Effector memory CD8-positive, alpha-beta T cell (primary cell): ENCODE data around the gene CDKN2B.
"Not testable (repeated sequence)": the region's sequence is repeated elsewhere in the genome, so short reads cannot be mapped to it uniquely, and the experiment has no call there.

Experiments used
- ATAC-seq: fragments of 150-1000 bp; cut with Tn5 transposase; replicated peaks from 2 replicates; pipeline ENCODE4 v1.10.0; 2021; ENCODE audit warnings: mild to moderate bottlenecking, moderate library complexity
- DNase-seq, 3 experiments: peaks; one replicate each; pipeline ENCODE4 v3.0.0; 2021
- H3K27ac Mint-ChIP-seq, 2 donors: one replicate each; pipeline ENCODE4 v1.8.0; 2022; ENCODE audit warnings: mild to moderate bottlenecking in 2 of 2, mixed read lengths in 2 of 2, moderate library complexity in 2 of 2
- H3K27me3 Mint-ChIP-seq, 2 donors: one replicate each; pipeline ENCODE4 v1.8.0; 2022; ENCODE audit warnings: mixed read lengths in 2 of 2
- H3K36me3 Mint-ChIP-seq: one replicate; pipeline ENCODE4 v1.8.0; 2022; ENCODE audit warnings: mild to moderate bottlenecking, moderate library complexity, mixed read lengths; ENCODE audit not compliant: insufficient read depth
- H3K4me1 Mint-ChIP-seq, 2 donors: one replicate each; pipeline ENCODE4 v1.8.0; 2022; ENCODE audit warnings: low read depth in 2 of 2, mixed read lengths in 2 of 2
- H3K4me3 Mint-ChIP-seq, 2 donors: one replicate each; pipeline ENCODE4 v1.8.0; 2022; ENCODE audit warnings: mild to moderate bottlenecking in 2 of 2, mixed read lengths in 2 of 2, moderate library complexity in 2 of 2
- H3K9me3 Mint-ChIP-seq, 2 donors: one replicate each; pipeline ENCODE4 v1.8.0; 2022; ENCODE audit warnings: mixed read lengths in 2 of 2
- total RNA-seq, 9 experiments: gene quantifications; one replicate each; lab custom pipeline; 2026; lab: John Stamatoyannopoulos, UW

Gene CDKN2B, protein sequence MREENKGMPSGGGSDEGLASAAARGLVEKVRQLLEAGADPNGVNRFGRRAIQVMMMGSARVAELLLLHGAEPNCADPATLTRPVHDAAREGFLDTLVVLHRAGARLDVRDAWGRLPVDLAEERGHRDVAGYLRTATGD
- 0.13 to 6.8 (median 0.96) reads per million in 9 experiments for total RNA-seq

DNA sequence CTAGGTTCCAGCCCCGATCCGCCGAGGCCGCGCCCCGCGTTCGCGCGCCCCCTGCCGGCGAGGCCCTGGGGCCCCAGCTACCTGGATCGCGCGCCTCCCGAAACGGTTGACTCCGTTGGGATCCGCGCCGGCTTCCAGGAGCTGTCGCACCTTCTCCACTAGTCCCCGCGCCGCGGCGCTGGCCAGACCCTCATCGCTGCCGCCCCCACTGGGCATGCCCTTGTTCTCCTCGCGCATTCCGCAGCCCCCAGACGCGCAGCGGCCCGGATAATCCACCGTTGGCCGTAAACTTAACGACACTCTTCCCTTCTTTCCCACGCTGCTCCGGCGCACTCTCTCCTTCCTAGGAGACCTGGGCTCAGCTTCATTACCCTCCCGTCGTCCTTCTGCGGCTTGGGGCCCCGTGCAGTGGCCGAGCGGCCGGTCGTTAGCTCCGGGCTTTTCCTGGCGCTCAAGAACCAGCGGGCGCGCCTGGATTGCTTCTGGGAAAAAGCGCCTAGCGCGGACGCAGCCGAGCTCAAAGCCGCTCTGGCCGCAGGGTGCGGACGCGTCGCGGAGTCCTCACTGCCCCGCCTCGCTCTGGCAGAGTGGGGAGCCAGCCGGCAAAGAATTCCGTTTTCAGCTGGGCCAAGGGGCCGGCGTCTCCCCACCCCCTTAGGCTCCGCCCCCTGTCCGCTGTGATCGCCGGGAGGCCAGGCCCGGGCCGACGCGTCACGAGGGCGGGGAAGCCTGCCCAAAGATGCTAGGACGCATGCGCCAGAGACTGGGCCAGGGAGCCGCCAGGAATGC, at the start of gene CDKN2B:
CDKN2B (minus strand) TSS at position 589 of the 789 bp plus-strand sequence; CDS start at position 237, 352 bp downstream.
- Mint-ChIP-seq H3K4me1 (peaks cover 18 to 20% of the 10 kb centered on the region in 2 donors), H3K27me3 (peaks cover 28 to 36% of the 10 kb centered on the region in 2 donors), H3K9me3 (no peaks in the 10 kb centered on the region), H3K4me3 (peak within 1 kb of the TSS; percentile 94 to 96), H3K27ac (peak within 1 kb of the TSS; percentile 84 to 86), H3K36me3 (peaks cover 11% of the 10 kb centered on the region)
- ATAC-seq, result peak; percentile 83
- peak; percentile 59 to 70 (median 67) for DNase-seq

DNA sequence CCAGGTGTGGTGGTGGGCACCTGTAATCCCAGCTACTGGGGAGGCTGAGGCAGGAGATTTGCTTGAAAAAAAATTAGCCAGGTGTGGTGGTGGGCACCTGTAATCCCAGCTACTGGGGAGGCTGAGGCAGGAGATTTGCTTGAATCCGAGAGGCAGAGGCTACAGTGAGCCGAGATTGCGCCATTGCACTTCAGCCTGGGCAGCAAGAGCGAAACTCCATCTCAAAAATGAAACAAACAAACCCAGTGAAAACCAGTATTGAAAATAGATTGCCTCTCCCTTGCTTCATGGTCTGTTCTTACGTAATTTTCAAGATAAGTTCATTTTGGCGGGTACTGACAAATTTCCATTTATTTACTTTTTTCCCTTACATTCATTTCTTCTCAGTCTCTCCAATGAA, 48.9 kb upstream of the CDKN2B start:
- not testable (repeated sequence) for H3K9me3 Mint-ChIP-seq, H3K27me3 Mint-ChIP-seq, H3K36me3 Mint-ChIP-seq, H3K27ac Mint-ChIP-seq, DNase-seq, H3K4me3 Mint-ChIP-seq, H3K4me1 Mint-ChIP-seq, ATAC-seq

DNA sequence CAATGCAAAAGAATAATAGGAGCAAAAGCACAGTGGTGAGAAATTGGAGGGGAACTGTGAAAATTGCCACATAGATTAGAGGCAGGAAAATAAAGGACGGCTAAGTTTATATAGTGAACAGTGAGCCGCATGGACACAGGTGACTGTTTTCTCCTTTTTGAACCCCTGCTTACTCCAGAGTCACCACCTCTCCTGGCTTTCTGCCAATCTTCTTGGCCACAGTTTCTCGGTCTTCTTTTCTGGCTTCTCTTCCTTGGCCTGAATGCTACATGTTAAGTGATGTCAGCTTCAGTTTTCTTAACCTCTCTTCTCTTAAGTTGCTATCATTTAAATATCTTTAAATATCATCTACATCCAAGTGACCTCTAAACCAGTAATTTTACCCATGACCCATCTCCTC, 47.3 kb upstream of the CDKN2B start:
- Mint-ChIP-seq H3K4me1 (peaks cover 0 to 8% of the 10 kb centered on the region in 2 donors), H3K36me3 (no peaks in the 10 kb centered on the region), H3K27ac (no peak overlapping the region), H3K27me3 (no peaks in the 10 kb centered on the region), H3K9me3 (no peaks in the 10 kb centered on the region), H3K4me3 (no peak overlapping the region)
- no peak for ATAC-seq
- DNase-seq, result no peak

DNA sequence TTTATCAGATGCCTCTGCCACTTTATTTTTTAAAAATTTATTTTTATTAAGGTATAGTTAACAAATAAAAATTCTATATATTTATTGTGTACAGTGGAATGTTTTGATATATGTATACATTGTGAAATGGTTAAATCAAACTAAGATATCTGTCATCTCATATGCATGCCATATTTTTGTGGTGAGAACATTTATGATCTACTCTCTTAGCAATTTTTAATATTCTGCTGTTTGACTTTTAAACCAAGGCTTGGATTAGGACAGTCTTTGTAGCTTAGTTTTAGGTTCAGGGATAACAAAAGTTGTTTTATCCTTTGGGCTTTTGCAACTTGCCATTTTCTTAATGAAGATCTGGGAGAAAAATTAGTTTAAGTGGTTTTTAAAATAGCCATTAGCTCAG, 46.0 kb upstream of the CDKN2B start:
- H3K36me3 Mint-ChIP-seq, result no peaks in the 10 kb centered on the region
- no peaks in the 10 kb centered on the region for H3K27me3 Mint-ChIP-seq
- ATAC-seq (no peak), DNase-seq (no peak)
- H3K9me3 Mint-ChIP-seq, result no peaks in the 10 kb centered on the region
- no peak overlapping the region for H3K27ac Mint-ChIP-seq
- H3K4me3 Mint-ChIP-seq, result no peak overlapping the region
- peaks cover 5 to 14% of the 10 kb centered on the region in 2 donors for H3K4me1 Mint-ChIP-seq

DNA sequence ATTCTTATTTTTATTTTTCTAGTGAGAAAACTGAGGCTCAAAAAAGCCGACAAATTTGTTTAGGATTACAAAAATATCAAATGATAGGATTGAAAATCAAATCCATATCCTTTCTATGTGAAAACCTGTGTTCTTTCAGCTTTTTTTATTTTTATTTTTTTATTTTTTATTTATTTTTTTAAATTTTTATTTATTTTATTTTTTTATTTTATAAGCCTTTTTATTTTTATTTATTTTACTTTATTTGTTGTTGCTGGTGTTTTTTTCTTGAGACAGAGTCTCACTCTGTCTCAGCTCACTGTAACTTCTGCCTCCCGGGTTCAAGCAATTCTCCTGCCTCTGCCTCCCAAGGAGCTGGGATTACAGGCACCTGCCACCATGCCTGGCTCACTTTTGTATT, 45.4 kb upstream of the CDKN2B start:
- DNase-seq (no peak), ATAC-seq (no peak)
- Mint-ChIP-seq H3K36me3 (no peaks in the 10 kb centered on the region), H3K27ac (no peak overlapping the region), H3K4me3 (no peak overlapping the region), H3K9me3 (no peaks in the 10 kb centered on the region), H3K27me3 (no peaks in the 10 kb centered on the region), H3K4me1 (peaks cover 5 to 14% of the 10 kb centered on the region in 2 donors)

DNA sequence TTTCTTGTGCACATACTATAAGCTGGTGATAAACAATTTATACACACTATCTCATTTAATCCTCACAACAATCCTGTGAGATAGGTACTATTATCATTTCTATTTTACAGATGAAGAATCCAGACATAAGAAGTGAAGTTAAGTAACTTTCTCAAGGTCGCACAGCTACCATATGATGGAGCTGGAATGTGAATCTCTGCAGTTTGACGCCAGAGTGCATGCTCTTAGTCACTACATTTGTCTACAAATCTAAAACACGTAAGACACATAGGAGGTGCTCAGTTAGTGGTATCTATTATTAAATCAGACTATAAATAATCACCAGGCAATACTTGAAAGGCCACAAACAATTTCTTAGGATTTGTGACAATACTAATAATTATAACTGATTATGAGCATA, 45.0 kb upstream of the CDKN2B start:
- ATAC-seq (no peak), DNase-seq (no peak)
- Mint-ChIP-seq H3K36me3 (no peaks in the 10 kb centered on the region), H3K9me3 (no peaks in the 10 kb centered on the region), H3K27me3 (no peaks in the 10 kb centered on the region), H3K4me3 (no peak overlapping the region), H3K27ac (no peak overlapping the region), H3K4me1 (peaks cover 5 to 14% of the 10 kb centered on the region in 2 donors)

DNA sequence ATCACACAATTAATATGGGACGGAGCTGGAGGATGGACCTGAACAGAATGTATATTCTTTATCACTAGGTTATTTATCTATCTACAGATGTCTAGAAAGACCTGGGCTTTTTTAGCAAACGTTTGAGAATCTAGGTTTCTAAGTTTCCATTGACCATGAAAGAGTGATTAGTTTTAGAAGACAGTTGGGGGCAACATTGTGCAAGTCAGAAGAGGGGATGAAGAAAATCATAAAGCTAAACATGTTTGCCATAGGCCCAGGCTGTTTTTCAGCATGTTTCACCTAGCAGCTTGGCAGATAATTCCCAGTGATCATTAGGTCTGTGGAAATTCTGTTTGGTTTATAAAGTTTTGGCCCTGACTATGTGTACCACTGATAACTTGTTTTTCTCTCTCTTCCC, 44.1 kb upstream of the CDKN2B start:
- H3K4me3 Mint-ChIP-seq, result no peak overlapping the region

DNA sequence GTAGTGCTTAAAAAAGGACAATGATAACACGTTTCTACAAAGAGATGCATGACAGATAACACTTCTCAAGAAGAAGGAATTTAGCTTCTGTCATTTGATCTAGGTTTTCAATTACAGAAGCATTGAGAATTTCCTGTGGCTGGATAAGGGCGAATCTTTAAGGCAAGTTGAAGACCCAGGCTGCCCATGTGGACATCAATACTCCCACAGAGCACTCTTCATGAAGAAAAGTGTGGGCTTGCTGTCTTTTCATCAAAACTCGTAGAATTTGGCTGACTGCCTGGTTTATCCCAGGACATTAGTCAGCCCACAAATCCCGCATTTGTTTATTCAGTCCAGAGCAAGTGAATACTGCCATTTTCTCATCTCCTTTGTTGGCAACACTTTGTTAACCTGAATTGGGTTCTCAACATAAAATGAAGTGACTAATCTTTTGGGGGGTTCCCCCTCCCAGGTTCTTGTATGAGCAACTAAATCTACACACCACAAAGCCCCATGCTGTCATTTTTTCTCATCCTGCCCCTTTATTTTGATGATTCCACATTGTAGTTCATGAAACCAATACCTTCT, 43.4 kb upstream of the CDKN2B start:
- DNase-seq (no peak), ATAC-seq (peak; percentile 47)
- H3K27me3 Mint-ChIP-seq, result no peaks in the 10 kb centered on the region
- no peaks in the 10 kb centered on the region for H3K36me3 Mint-ChIP-seq
- peak overlapping the region in 1 of 2 donors; percentile 1 for H3K27ac Mint-ChIP-seq
- no peak overlapping the region for H3K4me3 Mint-ChIP-seq
- peaks cover 5 to 14% of the 10 kb centered on the region in 2 donors for H3K4me1 Mint-ChIP-seq
- H3K9me3 Mint-ChIP-seq, result no peaks in the 10 kb centered on the region

More for the DNA sequence above, 44.1 kb upstream of the CDKN2B start:
- no peaks in the 10 kb centered on the region for H3K36me3 Mint-ChIP-seq
- H3K9me3 Mint-ChIP-seq, result no peaks in the 10 kb centered on the region
- ATAC-seq, result no peak
- no peak overlapping the region for H3K27ac Mint-ChIP-seq
- no peak for DNase-seq
- H3K4me1 Mint-ChIP-seq, result peaks cover 5 to 14% of the 10 kb centered on the region in 2 donors
- no peaks in the 10 kb centered on the region for H3K27me3 Mint-ChIP-seq

DNA sequence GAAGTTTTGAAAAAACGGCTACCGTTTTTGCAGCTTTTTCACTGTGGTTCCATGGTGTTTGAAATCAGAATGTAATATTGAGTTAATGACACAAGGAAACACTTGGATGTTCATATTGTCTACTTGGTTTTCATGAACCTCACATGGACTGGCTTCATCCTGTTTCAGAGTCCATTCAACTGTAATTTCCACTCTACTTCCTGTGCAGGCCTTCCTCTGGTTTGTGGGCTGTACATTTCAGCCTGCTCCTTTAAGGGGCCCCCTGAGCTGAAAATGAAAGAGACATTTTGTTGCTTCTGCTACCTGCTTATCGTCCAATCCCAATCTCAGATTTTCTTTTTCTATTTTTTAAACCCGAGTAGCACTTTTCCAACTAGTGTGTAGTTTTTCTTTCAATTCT, 41.8 kb upstream of the CDKN2B start:
- no peaks in the 10 kb centered on the region for H3K9me3 Mint-ChIP-seq
- no peak for DNase-seq
- peaks cover 6 to 14% of the 10 kb centered on the region in 2 donors for H3K4me1 Mint-ChIP-seq
- H3K36me3 Mint-ChIP-seq, result no peaks in the 10 kb centered on the region
- H3K27me3 Mint-ChIP-seq, result no peaks in the 10 kb centered on the region
- peak overlapping the region; percentile 33 to 49 for H3K4me3 Mint-ChIP-seq
- peak; percentile 72 for ATAC-seq
- H3K27ac Mint-ChIP-seq, result peak overlapping the region in 1 of 2 donors; percentile 77

DNA sequence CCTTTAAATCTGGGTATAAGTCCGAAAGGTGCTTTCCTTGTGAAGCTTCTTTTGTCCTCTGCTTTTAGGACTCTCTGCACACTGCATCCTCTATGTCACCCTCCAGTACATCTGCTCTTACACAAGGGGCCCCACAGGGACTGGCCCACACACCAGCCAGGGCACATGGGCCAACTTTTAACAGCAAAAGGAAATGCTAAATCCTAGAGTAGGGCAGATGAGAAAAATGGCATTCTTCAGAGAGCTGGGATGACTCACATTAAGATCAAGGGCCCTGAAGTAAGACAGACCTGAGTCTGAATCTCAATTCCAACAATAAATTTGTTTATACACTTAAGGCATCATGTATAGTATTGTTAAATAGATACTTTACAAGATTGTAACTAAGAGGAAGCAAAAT, 40.3 kb upstream of the CDKN2B start:
- Mint-ChIP-seq H3K27ac (no peak overlapping the region), H3K27me3 (peaks cover 0 to 6% of the 10 kb centered on the region in 2 donors), H3K9me3 (no peaks in the 10 kb centered on the region), H3K4me1 (peaks cover 6 to 14% of the 10 kb centered on the region in 2 donors), H3K36me3 (no peaks in the 10 kb centered on the region), H3K4me3 (no peak overlapping the region)
- DNase-seq (no peak), ATAC-seq (no peak)

DNA sequence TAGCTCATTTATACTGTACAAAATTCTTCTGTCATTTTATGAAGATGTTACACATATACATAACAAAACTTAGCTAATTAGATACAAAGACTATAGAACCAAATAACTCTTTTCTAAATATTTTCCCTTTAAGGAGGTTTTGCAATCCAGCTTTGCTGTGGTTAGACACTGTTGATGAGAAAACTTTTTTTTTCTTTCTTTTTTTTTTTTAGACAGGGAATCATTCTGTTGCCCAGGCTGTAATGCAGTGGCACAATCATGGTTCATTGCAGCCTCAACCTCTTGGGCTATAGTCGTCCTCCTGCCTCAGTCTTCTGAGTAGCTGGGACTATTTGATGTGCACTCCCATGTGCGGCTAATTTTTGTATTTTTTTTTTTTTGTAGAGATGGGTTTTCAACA, 38.5 kb upstream of the CDKN2B start:
- no peaks in the 10 kb centered on the region for H3K9me3 Mint-ChIP-seq
- DNase-seq (no peak), ATAC-seq (no peak)
- no peak overlapping the region for H3K4me3 Mint-ChIP-seq
- peaks cover 6 to 8% of the 10 kb centered on the region in 2 donors for H3K4me1 Mint-ChIP-seq
- peaks cover 0 to 9% of the 10 kb centered on the region in 2 donors for H3K27me3 Mint-ChIP-seq
- H3K36me3 Mint-ChIP-seq, result no peaks in the 10 kb centered on the region
- no peak overlapping the region for H3K27ac Mint-ChIP-seq

DNA sequence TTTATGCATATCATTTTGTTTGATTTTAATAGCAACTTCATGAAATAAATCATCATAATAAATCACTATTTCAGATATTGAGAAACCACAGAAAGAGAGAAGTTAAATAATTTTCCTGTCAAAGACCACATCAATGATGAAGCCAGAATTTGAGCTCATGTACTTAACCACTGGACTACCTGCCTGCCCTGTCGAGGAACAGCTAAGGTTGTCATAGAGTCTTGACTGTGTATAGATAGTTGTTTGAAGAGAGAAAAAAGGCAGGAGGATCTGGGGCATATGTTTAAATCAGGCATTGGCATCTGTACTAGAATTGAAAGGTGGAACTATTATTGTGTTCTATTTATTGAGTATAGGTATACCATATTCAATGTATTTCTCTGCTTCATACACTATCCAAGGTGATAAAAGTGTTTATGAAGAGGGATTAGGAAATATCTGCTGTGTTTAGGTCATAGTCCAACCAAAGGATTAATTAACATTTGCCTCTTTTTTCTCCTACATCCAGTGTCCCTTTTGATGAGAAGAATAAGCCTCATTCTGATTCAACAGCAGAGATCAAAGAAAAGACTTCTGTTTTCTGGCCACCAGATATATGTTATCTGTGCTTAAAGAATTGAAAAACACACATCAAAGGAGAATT, 37.3 kb upstream of the CDKN2B start:
- Mint-ChIP-seq H3K36me3 (no peaks in the 10 kb centered on the region), H3K27me3 (peaks cover 0 to 9% of the 10 kb centered on the region in 2 donors), H3K27ac (no peak overlapping the region), H3K9me3 (no peaks in the 10 kb centered on the region), H3K4me1 (peaks cover 6% of the 10 kb centered on the region in 2 donors), H3K4me3 (no peak overlapping the region)
- DNase-seq, result no peak
- ATAC-seq, result no peak

DNA sequence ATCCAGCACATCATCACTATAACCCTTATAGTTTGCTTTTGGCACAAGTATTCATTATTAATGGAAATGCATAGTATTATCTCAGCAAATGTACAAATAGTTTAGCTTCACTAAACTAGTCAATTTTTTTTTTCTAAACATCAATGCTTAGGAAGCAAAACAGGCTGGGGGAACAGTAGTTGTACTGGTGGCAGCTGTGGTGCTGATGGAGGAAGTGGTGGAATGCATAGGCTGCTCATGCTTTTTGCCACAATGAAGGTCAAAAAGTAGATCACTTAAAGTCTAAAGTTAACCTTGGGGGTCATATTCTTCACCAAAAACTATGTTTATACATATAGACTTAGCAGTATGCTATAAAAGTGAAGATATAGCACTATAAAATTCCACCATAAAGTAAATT, 36.3 kb upstream of the CDKN2B start:
- Mint-ChIP-seq H3K4me1 (peaks cover 0 to 1% of the 10 kb centered on the region in 2 donors), H3K4me3 (no peak overlapping the region), H3K36me3 (no peaks in the 10 kb centered on the region), H3K27ac (no peak overlapping the region), H3K9me3 (no peaks in the 10 kb centered on the region), H3K27me3 (peaks cover 0 to 9% of the 10 kb centered on the region in 2 donors)
- ATAC-seq (no peak), DNase-seq (no peak)
